GM18505 (cell line): ENCODE results near the gene BDNF.

ENCODE experiments used
- ATAC-seq: cut with Tn5 transposase; IDR thresholded peaks from one replicate; pipeline ENCODE4 v1.9.1; 2021; ENCODE audit not compliant: unreplicated experiment
- POLR2A ChIP-seq: IDR thresholded peaks from 4 replicates; pipeline ENCODE4 v1.6.1; 2011; ENCODE audit warnings: borderline replicate concordance; ENCODE audit not compliant: insufficient read depth, insufficient read length; ENCODE audit errors: extremely low read depth

The BDNF gene

GRCh38 chr11:27619763-27620335 is 80.4 kb downstream of the BDNF start:
- ATAC-seq = no peak
- no peak for TF ChIP-seq POLR2A

- ATAC-seq = no peak
- no peak for TF ChIP-seq POLR2A
These were observed 81.1 kb downstream of the BDNF start for GRCh38 chr11:27619039-27619574.

- TF ChIP-seq POLR2A = no peak
- ATAC-seq = no peak
These were observed 81.9 kb downstream of the BDNF start for GRCh38 chr11:27618281-27618915.

GRCh38 chr11:27616711-27617110 is 83.5 kb downstream of the BDNF start:
- ATAC-seq = no peak
- no peak for TF ChIP-seq POLR2A

DNA sequence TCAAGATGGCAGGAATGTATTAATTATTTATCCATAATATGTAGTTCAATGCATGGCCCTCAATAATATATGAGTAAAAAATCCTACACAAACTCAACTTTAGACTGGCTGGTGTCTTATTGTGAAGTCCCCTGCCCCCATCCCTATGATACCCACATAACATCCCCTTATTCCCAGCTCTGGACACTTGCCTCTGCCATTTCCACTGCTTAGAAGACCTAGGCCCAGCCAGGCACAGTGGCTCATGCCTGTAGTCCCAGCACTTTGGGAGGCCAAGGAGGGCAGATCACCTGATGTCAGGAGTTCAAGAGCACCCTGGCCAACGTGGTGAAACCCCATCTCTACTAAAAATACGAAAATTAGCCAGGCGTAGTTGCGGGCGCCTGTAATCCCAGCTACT is 84.4 kb downstream of the BDNF start:
- no peak for ATAC-seq
- no peak for TF ChIP-seq POLR2A

DNA sequence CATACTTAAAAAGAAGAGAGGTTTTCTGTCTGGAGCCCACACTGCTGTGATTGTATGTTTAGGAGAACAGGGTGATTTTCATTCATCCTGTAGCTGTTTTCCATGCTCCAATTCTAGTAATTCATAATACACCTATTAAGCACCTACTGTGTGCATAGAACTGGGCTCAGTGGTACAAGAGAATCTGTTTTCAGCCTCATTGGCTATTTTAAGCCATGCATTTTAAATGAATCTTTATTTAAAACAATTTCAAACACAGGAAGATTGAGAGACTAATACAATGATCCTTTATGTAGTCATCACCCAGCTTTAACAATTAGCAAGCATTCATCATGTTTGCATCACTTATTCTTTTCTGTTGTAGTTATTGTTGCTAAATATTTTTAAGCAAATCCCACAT is 86.2 kb downstream of the BDNF start:
- no peak for ATAC-seq
- TF ChIP-seq POLR2A = no peak

DNA sequence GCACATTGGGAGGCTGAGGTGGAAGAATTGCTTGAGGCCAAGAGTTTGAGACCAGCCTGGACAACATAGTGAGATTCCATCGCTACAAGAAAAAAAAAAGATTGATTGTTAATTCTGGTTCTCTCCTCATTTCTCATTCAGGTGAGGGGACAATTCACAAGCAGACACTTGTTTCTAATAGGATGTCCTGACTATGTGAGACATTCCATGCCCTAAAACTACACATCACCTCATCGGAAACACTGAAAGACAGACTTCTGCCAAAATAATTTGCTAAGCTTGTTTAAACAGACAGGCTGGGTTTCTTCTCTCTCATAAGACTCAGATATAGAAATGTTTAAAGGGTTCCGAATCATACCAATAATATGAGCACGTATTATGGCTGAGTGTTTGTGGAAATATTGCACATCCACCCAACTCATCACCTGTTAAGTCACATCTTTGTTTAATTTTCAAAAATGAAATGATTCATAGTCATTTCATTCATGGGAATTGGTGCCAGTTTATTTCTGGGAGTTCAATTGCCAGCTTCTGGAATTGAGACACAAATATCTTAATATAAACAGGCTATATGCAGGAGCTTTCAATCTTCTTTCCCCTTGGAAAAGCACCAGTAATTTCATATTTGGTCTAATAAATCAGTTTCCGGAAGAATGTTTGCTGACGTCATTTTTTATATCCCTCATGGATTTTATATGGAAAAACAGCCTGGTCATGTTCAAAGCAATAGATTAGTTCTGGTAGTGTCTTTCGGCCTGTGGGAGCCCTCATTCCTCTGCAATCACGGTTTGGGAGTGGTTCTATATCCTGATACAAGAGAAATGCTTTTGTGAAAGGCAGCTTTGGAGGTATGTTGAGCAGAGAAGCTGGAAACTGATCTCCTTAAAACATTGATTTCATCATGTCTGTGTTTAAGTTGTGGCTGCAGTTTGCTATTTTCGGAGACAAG is 87.0 kb downstream of the BDNF start:
- no peak for TF ChIP-seq POLR2A
- ATAC-seq = no peak

GRCh38 chr11:27611947-27612455 is 88.3 kb downstream of the BDNF start:
- no peak for TF ChIP-seq POLR2A
- ATAC-seq = no peak

DNA sequence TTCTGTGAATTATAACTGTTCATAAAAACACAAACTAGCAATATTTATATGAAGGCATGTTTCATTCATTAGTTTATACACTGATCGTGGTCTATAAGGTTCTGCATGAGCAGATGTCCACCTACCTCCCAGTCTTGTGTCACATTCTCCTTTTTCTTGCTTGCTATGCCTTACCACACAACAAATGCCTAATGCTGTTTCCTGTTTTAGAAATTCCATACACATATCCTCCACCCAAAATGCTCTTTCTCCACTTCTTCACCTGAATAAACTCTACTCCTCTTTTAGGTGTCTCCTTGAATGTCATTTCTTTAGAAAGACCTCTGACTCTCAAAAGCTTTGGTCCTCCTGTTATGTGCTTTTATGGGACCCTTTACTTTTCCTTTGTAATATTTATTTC is 88.9 kb downstream of the BDNF start:
- TF ChIP-seq POLR2A = no peak
- ATAC-seq = no peak

GRCh38 chr11:27610946-27611345 is 89.3 kb downstream of the BDNF start:
- ATAC-seq = no peak
- TF ChIP-seq POLR2A = no peak

DNA sequence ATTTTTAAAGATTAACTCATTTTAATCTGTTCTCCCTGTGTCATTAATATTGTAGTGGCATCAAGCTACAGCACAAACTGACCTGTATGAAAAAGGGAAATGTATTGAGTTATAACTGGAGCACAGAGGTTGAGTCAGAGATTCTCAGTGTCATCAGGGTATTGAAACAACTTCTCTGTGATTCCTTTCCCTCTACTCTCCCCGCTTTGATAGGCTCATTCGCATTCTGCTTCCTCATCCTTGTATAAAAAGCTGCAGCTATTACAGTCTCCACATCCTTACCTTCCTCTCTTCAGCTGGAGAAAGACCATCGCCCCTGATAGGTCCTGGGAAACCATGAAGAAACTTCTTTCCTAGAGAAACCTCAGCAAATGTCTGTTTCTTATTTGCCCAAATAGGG is 90.0 kb downstream of the BDNF start:
- ATAC-seq = no peak
- TF ChIP-seq POLR2A = no peak

GRCh38 chr11:27608951-27609350 is 91.3 kb downstream of the BDNF start:
- ATAC-seq = no peak
- no peak for TF ChIP-seq POLR2A

GRCh38 chr11:27605422-27605821 is 94.8 kb downstream of the BDNF start:
- ATAC-seq = no peak
- TF ChIP-seq POLR2A = no peak
